Fibroblast of skin of left quadriceps (primary cell): Measurements from ENCODE around the gene HM13.
"Not testable (repeated sequence)": the region's sequence is repeated elsewhere in the genome, so short reads cannot be mapped to it uniquely, and the experiment has no call there.

ENCODE experiments used
- DNase-seq, 2 experiments: peaks; one replicate each; pipeline ENCODE4 v3.0.0-alpha.2; 2013; ENCODE audit warnings: low read depth in 2 of 2

Gene HM13

GRCh38 chr20:31608251-31608945, 94.2 kb downstream of the HM13 start:
- no peak for DNase-seq

- DNase-seq, result not testable (repeated sequence)
Observed at GRCh38 chr20:31612271-31612640, 98.0 kb downstream of the HM13 start.

GRCh38 chr20:31615416-31615815, 101.2 kb downstream of the HM13 start:
- no peak for DNase-seq

DNA sequence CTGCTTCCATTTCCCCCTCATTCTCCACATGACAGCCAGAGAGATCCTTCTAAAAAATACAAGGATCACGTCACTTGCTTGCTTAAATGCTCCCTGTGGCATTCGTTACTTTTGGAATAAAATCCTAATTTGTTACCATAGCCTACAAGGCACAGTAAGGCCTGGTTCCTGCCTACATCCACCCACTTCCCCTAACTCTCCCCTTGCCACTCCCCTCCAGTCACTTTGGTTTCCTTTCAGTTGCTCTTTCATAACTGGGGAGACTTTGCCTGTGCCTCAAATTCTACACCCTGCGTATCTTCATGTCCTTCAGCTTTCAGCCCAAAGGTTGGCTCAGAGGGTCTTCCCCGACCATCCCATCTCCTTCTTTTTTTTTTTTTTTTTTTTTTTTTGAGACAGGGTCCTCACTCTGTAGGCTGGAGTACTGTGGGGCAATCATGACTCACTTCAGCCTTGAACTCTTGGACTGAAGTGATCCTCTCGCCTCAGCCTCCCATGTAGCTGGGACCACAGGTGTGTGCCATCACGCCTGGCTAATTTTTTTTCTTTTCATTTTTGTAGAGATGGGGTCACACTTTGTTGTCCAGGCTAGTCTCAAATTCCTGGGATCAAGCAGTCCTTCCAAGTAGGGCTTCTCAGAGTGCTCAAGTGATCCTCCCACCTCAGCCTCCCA, 103.3 kb downstream of the HM13 start:
- DNase-seq, result no peak
